SH-SY5Y (cell line): ENCODE results near the gene TSPAN11.

Source experiments
- GATA2 ChIP-seq: IDR thresholded peaks from 2 replicates; pipeline ENCODE4 v1.6.1; 2011; ENCODE audit warnings: mild to moderate bottlenecking, low read depth, low read length
- GATA3 ChIP-seq: IDR thresholded peaks from 2 replicates; pipeline ENCODE4 v1.6.1; 2011; ENCODE audit warnings: low read depth, mild to moderate bottlenecking, low read length, moderate library complexity

TSPAN11 gene

GRCh38 chr12:31018790-31019505 lies 92.4 kb downstream of the TSPAN11 start:
- TF ChIP-seq GATA3: no peak
- no peak for TF ChIP-seq GATA2

- TF ChIP-seq GATA2 (no peak), GATA3 (no peak)
These were observed 93.0 kb downstream of the TSPAN11 start for GRCh38 chr12:31019561-31019960.

GRCh38 chr12:31019976-31020375 lies 93.4 kb downstream of the TSPAN11 start:
- TF ChIP-seq GATA2: no peak
- TF ChIP-seq GATA3: no peak

GRCh38 chr12:31020385-31021166 lies 94.0 kb downstream of the TSPAN11 start:
- no peak for TF ChIP-seq GATA2
- no peak for TF ChIP-seq GATA3

- TF ChIP-seq GATA3 (no peak), GATA2 (no peak)
These were observed 94.6 kb downstream of the TSPAN11 start for GRCh38 chr12:31021181-31021580.

- TF ChIP-seq GATA3 (no peak), GATA2 (no peak)
These were observed 95.4 kb downstream of the TSPAN11 start for GRCh38 chr12:31021809-31022494.

- no peak for TF ChIP-seq GATA2
- no peak for TF ChIP-seq GATA3
These were observed 96.8 kb downstream of the TSPAN11 start for GRCh38 chr12:31023271-31023724.

- TF ChIP-seq GATA3: no peak
- no peak for TF ChIP-seq GATA2
These were observed 99.7 kb downstream of the TSPAN11 start for GRCh38 chr12:31026202-31026601.

GRCh38 chr12:31029468-31029867 lies 102.9 kb downstream of the TSPAN11 start:
- TF ChIP-seq GATA3 (no peak), GATA2 (no peak)

GRCh38 chr12:31029916-31030562 lies 103.5 kb downstream of the TSPAN11 start:
- TF ChIP-seq GATA3: no peak

- no peak for TF ChIP-seq GATA3
- no peak for TF ChIP-seq GATA2
These were observed 105.4 kb downstream of the TSPAN11 start for GRCh38 chr12:31031951-31032335.

GRCh38 chr12:31033146-31033545 lies 106.6 kb downstream of the TSPAN11 start:
- no peak for TF ChIP-seq GATA2
- TF ChIP-seq GATA3: no peak

GRCh38 chr12:31033681-31034080 lies 107.1 kb downstream of the TSPAN11 start:
- TF ChIP-seq GATA3: no peak
- no peak for TF ChIP-seq GATA2

- TF ChIP-seq GATA3 (no peak), GATA2 (no peak)
These were observed 107.8 kb downstream of the TSPAN11 start for GRCh38 chr12:31034372-31034771.

GRCh38 chr12:31035226-31035625 lies 108.7 kb downstream of the TSPAN11 start:
- TF ChIP-seq GATA3: no peak
- TF ChIP-seq GATA2: no peak
